HT-29 (cell line): Measurements from ENCODE around the gene RBM34. TPM values are rescaled to one million over a fixed set of nuclear protein-coding genes. Genes with fewer than 3 reads are reported as not detected.
"Not testable (repeated sequence)": the region's sequence is repeated elsewhere in the genome, so short reads cannot be mapped to it uniquely, and the experiment has no call there.

Experiments used
- DNase-seq: peaks from one replicate; pipeline ENCODE4 v3.0.0-alpha.2; 2015; ENCODE audit warnings: low spot score
- total RNA-seq: library from RNA; depleted of rRNA; stranded (reverse); fragments of >200 nt; shearing (Covaris generic); gene quantifications from 2 replicates; pipeline ENCODE4 v1.2.3, GENCODE V29; 2014

The RBM34 gene
- total RNA-seq, 1 experiment from 2014 or later = 34.9 TPM

- no peak for DNase-seq
Observed at GRCh38 chr1:235113183-235113917, 47.7 kb downstream of the RBM34 start.

- DNase-seq = no peak
Observed at GRCh38 chr1:235112297-235113182, 48.5 kb downstream of the RBM34 start.

- no peak for DNase-seq
Observed at GRCh38 chr1:235111107-235111506, 49.9 kb downstream of the RBM34 start.

- no peak for DNase-seq
Observed at GRCh38 chr1:235108876-235109275, 52.2 kb downstream of the RBM34 start.

GRCh38 chr1:235108185-235108593 is 52.9 kb downstream of the RBM34 start:
- DNase-seq = no peak

GRCh38 chr1:235107368-235108184 is 53.5 kb downstream of the RBM34 start:
- DNase-seq = no peak

- DNase-seq = no peak
Observed at GRCh38 chr1:235106457-235106856, 54.6 kb downstream of the RBM34 start.

GRCh38 chr1:235105051-235106043 is 55.7 kb downstream of the RBM34 start:
- no peak for DNase-seq

- DNase-seq = no peak
Observed at GRCh38 chr1:235102993-235103411, 58.0 kb downstream of the RBM34 start.

- DNase-seq = no peak
Observed at GRCh38 chr1:235102259-235102582, 58.8 kb downstream of the RBM34 start.

GRCh38 chr1:235101558-235102258 is 59.3 kb downstream of the RBM34 start:
- DNase-seq = no peak

GRCh38 chr1:235100194-235100772 is 60.8 kb downstream of the RBM34 start:
- DNase-seq = no peak

GRCh38 chr1:235098991-235099390 is 62.1 kb downstream of the RBM34 start:
- no peak for DNase-seq

- no peak for DNase-seq
Observed at GRCh38 chr1:235098547-235098946, 62.5 kb downstream of the RBM34 start.

- not testable (repeated sequence) for DNase-seq
Observed at GRCh38 chr1:235097501-235097900, 63.5 kb downstream of the RBM34 start.

GRCh38 chr1:235095938-235096562 is 65.0 kb downstream of the RBM34 start:
- DNase-seq = no peak

- DNase-seq = peak; percentile 92
Observed at GRCh38 chr1:235093696-235094592, 67.1 kb downstream of the RBM34 start.

- DNase-seq = peak; percentile 71
Observed at GRCh38 chr1:235093013-235093695, 67.9 kb downstream of the RBM34 start.
